ENCODE results near the gene SLC16A3.

GRCh38 chr17:82225368-82226029 is 3.3 kb upstream of the SLC16A3 start:
- TF ChIP-seq GATA3 (IDR thresholded peaks at IDR 0.05; ENCODE audit: low read depth, low read length) (no peak), GATA2 (IDR thresholded peaks at IDR 0.05; ENCODE audit: low read depth, low read length) (no peak)

Measured in SH-SY5Y (cell line).